ENCODE measurements around the gene OR2T1.

- TF ChIP-seq CTCF (conservative IDR thresholded peaks at IDR 0.05; ENCODE audit: low read length) (no peak), EZH2phosphoT487 (IDR thresholded peaks at IDR 0.05; ENCODE audit: borderline replicate concordance) (no peak)
Measured at GRCh38 chr1:248361121-248361715, 41.6 kb upstream of the OR2T1 start, which contains the start of gene OR2T4.
